ENCODE measurements around the gene INPP5J. TPM values are rescaled to one million over a fixed set of nuclear protein-coding genes. Genes with fewer than 3 reads are reported as not detected.

Gene INPP5J
- total and polyA plus RNA-seq, 9 of the 15 experiments (the other 6 are each of a cell fraction or from before 2014, with no cell fraction given), result 0.10 to 6.3 (median 4.8) TPM

DNA sequence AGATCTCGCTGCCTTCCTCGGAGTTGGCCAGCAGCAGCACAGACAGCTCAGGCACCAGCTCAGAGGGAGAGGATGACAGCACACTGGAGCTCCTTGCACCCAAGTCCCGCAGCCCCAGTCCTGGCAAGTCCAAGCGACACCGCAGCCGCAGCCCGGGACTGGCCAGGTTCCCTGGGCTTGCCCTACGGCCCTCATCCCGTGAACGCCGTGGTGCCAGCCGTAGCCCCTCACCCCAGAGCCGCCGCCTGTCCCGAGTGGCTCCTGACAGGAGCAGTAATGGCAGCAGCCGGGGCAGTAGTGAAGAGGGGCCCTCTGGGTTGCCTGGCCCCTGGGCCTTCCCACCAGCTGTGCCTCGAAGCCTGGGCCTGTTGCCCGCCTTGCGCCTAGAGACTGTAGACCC is 11.1 kb downstream of the INPP5J start:
- Histone ChIP-seq H3K9ac (ENCODE audit: insufficient read depth in 1 of 2, low read depth in 2 of 2, low read length in 2 of 2) (no peak overlapping the region), H3K36me3 (ENCODE audit: control insufficient read depth, insufficient read depth, low read length) (no peaks in the 10 kb centered on the region), H3K4me3 (no peak overlapping the region), H3K9me1 (ENCODE audit: control insufficient read depth, insufficient read depth, low read length) (no peaks in the 10 kb centered on the region), H2AFZ (ENCODE audit: low read depth, low read length) (no peak overlapping the region), H3K27ac (ENCODE audit: extremely low read depth, low read depth, low read length) (no peak overlapping the region), H3K79me2 (ENCODE audit: control insufficient read depth, insufficient read depth, low read length) (no peaks in the 10 kb centered on the region), H3K27me3 (ENCODE audit: control insufficient read depth in 2 of 2, insufficient read depth in 2 of 2, low read length in 2 of 2) (no peaks in the 10 kb centered on the region), H4K20me1 (replicated peaks; ENCODE audit: control insufficient read depth, insufficient read depth, low read length) (no peaks in the 10 kb centered on the region), H3K4me1 (replicated peaks in 1 of 2; ENCODE audit: control insufficient read depth in 2 of 2, insufficient read depth in 2 of 2, low read length in 2 of 2) (peaks cover 0 to 11% of the 10 kb centered on the region in 2 experiments; a peak in 4 of 5 replicates), H3K4me2 (ENCODE audit: insufficient read depth, low read length) (no peak overlapping the region), H3K9me3 (replicated peaks; ENCODE audit: control insufficient read depth, insufficient read depth, low read depth, low read length) (no peaks in the 10 kb centered on the region)
- intact Hi-C loops (cut with micrococcal nuclease), result no loop called here
- no peak for ATAC-seq
- ChIA-PET POLR2A (no interaction called here), CTCF (ENCODE audit: low intra/inter-chr PET ratio) (no interaction called here)
- BruUV-seq (replicated peaks), result no TSS peak
- in situ Hi-C loops (cut with MboI), result no loop called here
- FAIRE-seq, result no peak
- 69% methylated on average over 7 of the region's 19 CpGs for WGBS (ENCODE audit: insufficient coverage, low coverage, missing lambda C conversion rate)
- DNase-seq (ENCODE audit: extremely low read depth in 1 of 4, low spot score in 3 of 4), result no peak
- TF ChIP-seq, protein P1, sequence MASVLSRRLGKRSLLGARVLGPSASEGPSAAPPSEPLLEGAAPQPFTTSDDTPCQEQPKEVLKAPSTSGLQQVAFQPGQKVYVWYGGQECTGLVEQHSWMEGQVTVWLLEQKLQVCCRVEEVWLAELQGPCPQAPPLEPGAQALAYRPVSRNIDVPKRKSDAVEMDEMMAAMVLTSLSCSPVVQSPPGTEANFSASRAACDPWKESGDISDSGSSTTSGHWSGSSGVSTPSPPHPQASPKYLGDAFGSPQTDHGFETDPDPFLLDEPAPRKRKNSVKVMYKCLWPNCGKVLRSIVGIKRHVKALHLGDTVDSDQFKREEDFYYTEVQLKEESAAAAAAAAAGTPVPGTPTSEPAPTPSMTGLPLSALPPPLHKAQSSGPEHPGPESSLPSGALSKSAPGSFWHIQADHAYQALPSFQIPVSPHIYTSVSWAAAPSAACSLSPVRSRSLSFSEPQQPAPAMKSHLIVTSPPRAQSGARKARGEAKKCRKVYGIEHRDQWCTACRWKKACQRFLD (CRISPR knock-in tag; IDR thresholded peaks at IDR 0.05), result no peak
- TF ChIP-seq SUPT5H (IDR thresholded peaks at IDR 0.05) (no peak), ZFPM2 (CRISPR knock-in tag; IDR thresholded peaks at IDR 0.05) (no peak), SRSF7 (optimal IDR thresholded peaks at IDR 0.05; ENCODE audit: low read depth, low read length) (no peak), FOS (IDR thresholded peaks at IDR 0.05; ENCODE audit: extremely low read depth, insufficient read length) (no peak), ZNF263 (CRISPR knock-in tag; IDR thresholded peaks at IDR 0.05; ENCODE audit: borderline replicate concordance) (no peak), ZNF507 (tag; conservative IDR thresholded peaks at IDR 0.05) (no peak), PURB (CRISPR knock-in tag; IDR thresholded peaks at IDR 0.05; ENCODE audit: low read depth) (no peak), ZKSCAN1 (IDR thresholded peaks at IDR 0.05; ENCODE audit: low read depth, low read length) (no peak), ZNF311 (CRISPR knock-in tag; IDR thresholded peaks at IDR 0.05) (no peak), ZNF239 (CRISPR knock-in tag; IDR thresholded peaks at IDR 0.05) (no peak), SETDB1 (IDR thresholded peaks at IDR 0.05; ENCODE audit: low read length) (no peak), FOXJ2 (tag; IDR thresholded peaks at IDR 0.05) (no peak), SIRT6 (IDR thresholded peaks at IDR 0.05; ENCODE audit: low read depth, low read length) (no peak), ZNF12 (CRISPR knock-in tag; IDR thresholded peaks at IDR 0.05) (no peak)
- TF ChIP-seq, protein P2, sequence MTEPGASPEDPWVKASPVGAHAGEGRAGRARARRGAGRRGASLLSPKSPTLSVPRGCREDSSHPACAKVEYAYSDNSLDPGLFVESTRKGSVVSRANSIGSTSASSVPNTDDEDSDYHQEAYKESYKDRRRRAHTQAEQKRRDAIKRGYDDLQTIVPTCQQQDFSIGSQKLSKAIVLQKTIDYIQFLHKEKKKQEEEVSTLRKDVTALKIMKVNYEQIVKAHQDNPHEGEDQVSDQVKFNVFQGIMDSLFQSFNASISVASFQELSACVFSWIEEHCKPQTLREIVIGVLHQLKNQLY (CRISPR knock-in tag; conservative IDR thresholded peaks at IDR 0.05), result no peak
- TF ChIP-seq, protein P3, sequence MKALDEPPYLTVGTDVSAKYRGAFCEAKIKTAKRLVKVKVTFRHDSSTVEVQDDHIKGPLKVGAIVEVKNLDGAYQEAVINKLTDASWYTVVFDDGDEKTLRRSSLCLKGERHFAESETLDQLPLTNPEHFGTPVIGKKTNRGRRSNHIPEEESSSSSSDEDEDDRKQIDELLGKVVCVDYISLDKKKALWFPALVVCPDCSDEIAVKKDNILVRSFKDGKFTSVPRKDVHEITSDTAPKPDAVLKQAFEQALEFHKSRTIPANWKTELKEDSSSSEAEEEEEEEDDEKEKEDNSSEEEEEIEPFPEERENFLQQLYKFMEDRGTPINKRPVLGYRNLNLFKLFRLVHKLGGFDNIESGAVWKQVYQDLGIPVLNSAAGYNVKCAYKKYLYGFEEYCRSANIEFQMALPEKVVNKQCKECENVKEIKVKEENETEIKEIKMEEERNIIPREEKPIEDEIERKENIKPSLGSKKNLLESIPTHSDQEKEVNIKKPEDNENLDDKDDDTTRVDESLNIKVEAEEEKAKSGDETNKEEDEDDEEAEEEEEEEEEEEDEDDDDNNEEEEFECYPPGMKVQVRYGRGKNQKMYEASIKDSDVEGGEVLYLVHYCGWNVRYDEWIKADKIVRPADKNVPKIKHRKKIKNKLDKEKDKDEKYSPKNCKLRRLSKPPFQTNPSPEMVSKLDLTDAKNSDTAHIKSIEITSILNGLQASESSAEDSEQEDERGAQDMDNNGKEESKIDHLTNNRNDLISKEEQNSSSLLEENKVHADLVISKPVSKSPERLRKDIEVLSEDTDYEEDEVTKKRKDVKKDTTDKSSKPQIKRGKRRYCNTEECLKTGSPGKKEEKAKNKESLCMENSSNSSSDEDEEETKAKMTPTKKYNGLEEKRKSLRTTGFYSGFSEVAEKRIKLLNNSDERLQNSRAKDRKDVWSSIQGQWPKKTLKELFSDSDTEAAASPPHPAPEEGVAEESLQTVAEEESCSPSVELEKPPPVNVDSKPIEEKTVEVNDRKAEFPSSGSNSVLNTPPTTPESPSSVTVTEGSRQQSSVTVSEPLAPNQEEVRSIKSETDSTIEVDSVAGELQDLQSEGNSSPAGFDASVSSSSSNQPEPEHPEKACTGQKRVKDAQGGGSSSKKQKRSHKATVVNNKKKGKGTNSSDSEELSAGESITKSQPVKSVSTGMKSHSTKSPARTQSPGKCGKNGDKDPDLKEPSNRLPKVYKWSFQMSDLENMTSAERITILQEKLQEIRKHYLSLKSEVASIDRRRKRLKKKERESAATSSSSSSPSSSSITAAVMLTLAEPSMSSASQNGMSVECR (CRISPR knock-in tag; IDR thresholded peaks at IDR 0.05), result no peak
- TF ChIP-seq, protein P4, sequence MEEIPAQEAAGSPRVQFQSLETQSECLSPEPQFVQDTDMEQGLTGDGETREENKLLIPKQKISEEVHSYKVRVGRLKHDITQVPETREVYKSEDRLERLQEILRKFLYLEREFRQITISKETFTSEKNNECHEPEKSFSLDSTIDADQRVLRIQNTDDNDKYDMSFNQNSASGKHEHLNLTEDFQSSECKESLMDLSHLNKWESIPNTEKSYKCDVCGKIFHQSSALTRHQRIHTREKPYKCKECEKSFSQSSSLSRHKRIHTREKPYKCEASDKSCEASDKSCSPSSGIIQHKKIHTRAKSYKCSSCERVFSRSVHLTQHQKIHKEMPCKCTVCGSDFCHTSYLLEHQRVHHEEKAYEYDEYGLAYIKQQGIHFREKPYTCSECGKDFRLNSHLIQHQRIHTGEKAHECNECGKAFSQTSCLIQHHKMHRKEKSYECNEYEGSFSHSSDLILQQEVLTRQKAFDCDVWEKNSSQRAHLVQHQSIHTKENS (CRISPR knock-in tag; IDR thresholded peaks at IDR 0.05), result no peak
